Neural progenitor cell (in vitro differentiated cells): ENCODE measurements around the gene ANGPTL8. TPM values are rescaled to one million over a fixed set of nuclear protein-coding genes. Genes with fewer than 3 reads are reported as not detected.

Experiments used
- DNase-seq: peaks from one replicate; pipeline ENCODE4 v3.0.0-alpha.2; 2016; ENCODE audit warnings: low spot score
- H2AFZ ChIP-seq: fragments of 200-600 bp; sonication (generic); replicated peaks from 2 replicates; pipeline ENCODE4 v1.6.1; 2016; ENCODE audit warnings: antibody characterized with exemption
- H3F3A ChIP-seq: fragments of 200-600 bp; sonication (generic); 2 replicates; pipeline ENCODE4 v1.6.1; 2016; ENCODE audit warnings: antibody characterized with exemption, low read depth
- H3K27ac ChIP-seq: fragments of 200-600 bp; sonication (generic); 2 replicates; pipeline ENCODE4 v1.5.1; 2016; ENCODE audit warnings: mild to moderate bottlenecking
- H3K27me3 ChIP-seq: fragments of 200-600 bp; sonication (generic); 2 replicates; pipeline ENCODE4 v1.6.1; 2016; ENCODE audit warnings: mild to moderate bottlenecking, moderate library complexity
- H3K36me3 ChIP-seq: fragments of 200-600 bp; sonication (generic); 2 replicates; pipeline ENCODE4 v1.5.1; 2016
- H3K4me1 ChIP-seq: fragments of 200-600 bp; sonication (generic); 2 replicates; pipeline ENCODE4 v1.6.1; 2016; ENCODE audit warnings: mixed run types
- H3K4me2 ChIP-seq: fragments of 200-600 bp; sonication (generic); 2 replicates; pipeline ENCODE4 v1.6.1; 2016
- H3K4me3 ChIP-seq: fragments of 200-600 bp; sonication (generic); 2 replicates; pipeline ENCODE4 v1.5.1; 2016
- H3K79me2 ChIP-seq: fragments of 200-600 bp; sonication (generic); 2 replicates; pipeline ENCODE4 v1.6.1; 2016; ENCODE audit warnings: low read depth
- H3K9ac ChIP-seq: fragments of 200-600 bp; sonication (generic); 2 replicates; pipeline ENCODE4 v1.6.1; 2016
- H3K9me3 ChIP-seq: fragments of 200-600 bp; sonication (generic); 2 replicates; pipeline ENCODE4 v1.5.1; 2016; ENCODE audit warnings: low read depth
- H4K20me1 ChIP-seq: fragments of 200-600 bp; sonication (generic); 2 replicates; pipeline ENCODE4 v1.6.1; 2016; ENCODE audit warnings: low read depth
- H3K27ac Mint-ChIP-seq: 3 replicates; pipeline ENCODE4 v1.8.0; 2021; ENCODE audit warnings: mixed read lengths
- H3K27me3 Mint-ChIP-seq: 2 replicates; pipeline ENCODE4 v1.8.0; 2022; ENCODE audit warnings: low read depth, mild to moderate bottlenecking, inconsistent platforms, moderate library complexity, mixed read lengths; ENCODE audit not compliant: insufficient read depth
- H3K36me3 Mint-ChIP-seq: 3 replicates; pipeline ENCODE4 v1.8.0; 2021; ENCODE audit warnings: mixed read lengths
- H3K4me1 Mint-ChIP-seq: 3 replicates; pipeline ENCODE4 v1.8.0; 2021; ENCODE audit warnings: mixed read lengths
- H3K4me3 Mint-ChIP-seq: 3 replicates; pipeline ENCODE4 v1.8.0; 2021; ENCODE audit warnings: mild to moderate bottlenecking, moderate library complexity, mixed read lengths
- H3K9me3 Mint-ChIP-seq: 3 replicates; pipeline ENCODE4 v1.8.0; 2020; ENCODE audit warnings: mixed read lengths
- EZH2 ChIP-seq: fragments of 200-600 bp; sonication (generic); IDR thresholded peaks from 2 replicates; pipeline ENCODE4 v1.6.1; 2017; ENCODE audit warnings: antibody characterized with exemption, mild to moderate bottlenecking, moderate library complexity
- EZH2phosphoT487 ChIP-seq: fragments of 200-600 bp; sonication (generic); IDR thresholded peaks from 2 replicates; pipeline ENCODE4 v1.6.1; 2017; ENCODE audit warnings: antibody characterized with exemption
- total RNA-seq: library from RNA; depleted of rRNA; stranded (reverse); fragments of >200 nt; gene quantifications from 2 replicates; pipeline ENCODE4 v1.2.3, GENCODE V29; 2015; ENCODE audit warnings: low replicate concordance
- TF ChIP-seq, protein P1 (sequence below): fragments of 200-600 bp; sonication (generic); IDR thresholded peaks from 2 replicates; pipeline ENCODE4 v1.5.1; 2017; ENCODE audit warnings: antibody characterized with exemption, mild to moderate bottlenecking

ANGPTL8 gene
- total RNA-seq, 1 donor from 2014 or later, result not detected

DNA sequence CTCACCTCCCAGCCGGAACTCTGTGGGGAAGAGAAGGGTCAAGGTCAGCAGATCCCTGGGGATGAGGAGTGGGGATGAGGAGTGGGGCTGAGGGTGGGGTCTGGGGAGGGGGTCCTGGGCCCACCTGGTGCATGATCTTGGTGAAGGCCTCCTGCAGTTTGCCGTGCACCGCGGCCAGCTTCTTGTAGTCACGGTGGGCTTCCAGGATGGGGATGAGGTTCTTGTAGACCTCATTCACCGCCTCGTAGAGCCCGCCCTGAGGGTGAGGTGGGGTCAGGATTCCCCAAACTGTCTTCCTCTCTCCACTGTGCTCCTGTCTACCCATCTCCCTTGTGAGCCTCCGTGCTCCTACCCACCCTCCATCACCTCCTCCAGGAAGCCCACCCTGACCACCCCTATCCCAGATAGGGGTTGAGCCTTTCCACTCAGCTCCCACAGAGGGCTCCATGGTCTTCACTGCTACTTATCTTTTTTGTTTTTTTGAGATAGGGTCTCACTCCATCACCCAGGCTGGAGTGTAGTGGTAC is 35.3 kb upstream of the ANGPTL8 start:
- DNase-seq, result no peak
- H3K36me3 Mint-ChIP-seq, result no peaks in the 10 kb centered on the region
- no peaks in the 10 kb centered on the region for H4K20me1 ChIP-seq
- H3F3A ChIP-seq, result peaks cover under 1% of the 10 kb centered on the region
- no peaks in the 10 kb centered on the region for H3K9me3 Mint-ChIP-seq
- H3K27ac Mint-ChIP-seq, result no peak overlapping the region
- no peak overlapping the region for H3K4me3 Mint-ChIP-seq
- no peak overlapping the region for H3K9ac ChIP-seq
- no peaks in the 10 kb centered on the region for H3K36me3 ChIP-seq
- no peak overlapping the region for H3K4me3 ChIP-seq
- TF ChIP-seq EZH2phosphoT487, result no peak
- TF ChIP-seq, protein P1, sequence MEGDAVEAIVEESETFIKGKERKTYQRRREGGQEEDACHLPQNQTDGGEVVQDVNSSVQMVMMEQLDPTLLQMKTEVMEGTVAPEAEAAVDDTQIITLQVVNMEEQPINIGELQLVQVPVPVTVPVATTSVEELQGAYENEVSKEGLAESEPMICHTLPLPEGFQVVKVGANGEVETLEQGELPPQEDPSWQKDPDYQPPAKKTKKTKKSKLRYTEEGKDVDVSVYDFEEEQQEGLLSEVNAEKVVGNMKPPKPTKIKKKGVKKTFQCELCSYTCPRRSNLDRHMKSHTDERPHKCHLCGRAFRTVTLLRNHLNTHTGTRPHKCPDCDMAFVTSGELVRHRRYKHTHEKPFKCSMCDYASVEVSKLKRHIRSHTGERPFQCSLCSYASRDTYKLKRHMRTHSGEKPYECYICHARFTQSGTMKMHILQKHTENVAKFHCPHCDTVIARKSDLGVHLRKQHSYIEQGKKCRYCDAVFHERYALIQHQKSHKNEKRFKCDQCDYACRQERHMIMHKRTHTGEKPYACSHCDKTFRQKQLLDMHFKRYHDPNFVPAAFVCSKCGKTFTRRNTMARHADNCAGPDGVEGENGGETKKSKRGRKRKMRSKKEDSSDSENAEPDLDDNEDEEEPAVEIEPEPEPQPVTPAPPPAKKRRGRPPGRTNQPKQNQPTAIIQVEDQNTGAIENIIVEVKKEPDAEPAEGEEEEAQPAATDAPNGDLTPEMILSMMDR, result no peak
- no peak for TF ChIP-seq EZH2
- no peak overlapping the region for H3K27ac ChIP-seq
- H3K4me1 ChIP-seq, result no peaks in the 10 kb centered on the region
- no peaks in the 10 kb centered on the region for H3K4me1 Mint-ChIP-seq
- no peaks in the 10 kb centered on the region for H3K27me3 ChIP-seq
- H2AFZ ChIP-seq, result no peak overlapping the region
- no peak overlapping the region for H3K4me2 ChIP-seq
- H3K9me3 ChIP-seq, result no peaks in the 10 kb centered on the region
- no peaks in the 10 kb centered on the region for H3K79me2 ChIP-seq
- H3K27me3 Mint-ChIP-seq, result peaks cover 3% of the 10 kb centered on the region

DNA sequence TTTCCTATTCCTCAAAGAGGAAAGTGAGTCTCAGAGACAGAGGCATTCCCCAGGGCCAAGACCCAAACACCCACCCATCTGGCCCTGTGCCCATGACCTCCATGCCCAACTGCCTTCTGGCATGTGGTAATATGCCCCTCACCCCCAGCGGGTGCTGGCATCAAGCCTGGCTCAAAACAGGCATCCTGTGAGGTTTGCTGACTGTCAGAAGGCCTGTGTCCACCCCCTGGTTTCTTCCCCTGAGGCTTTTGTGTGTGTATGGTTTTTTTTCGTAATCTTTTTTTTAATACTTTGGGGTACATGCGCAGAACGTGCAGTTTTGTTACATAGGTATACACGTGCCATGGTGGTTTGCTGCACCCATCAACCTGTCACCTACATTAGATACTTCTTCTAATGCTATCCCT is 34.5 kb upstream of the ANGPTL8 start:
- Histone ChIP-seq H3F3A (no peaks in the 10 kb centered on the region), H3K4me1 (no peaks in the 10 kb centered on the region), H4K20me1 (no peaks in the 10 kb centered on the region), H2AFZ (no peak overlapping the region), H3K27me3 (no peaks in the 10 kb centered on the region), H3K27ac (no peak overlapping the region), H3K4me2 (no peak overlapping the region), H3K36me3 (no peaks in the 10 kb centered on the region), H3K9ac (no peak overlapping the region), H3K9me3 (no peaks in the 10 kb centered on the region), H3K4me3 (no peak overlapping the region), H3K79me2 (no peaks in the 10 kb centered on the region)
- no peaks in the 10 kb centered on the region for H3K4me1 Mint-ChIP-seq
- H3K27ac Mint-ChIP-seq, result no peak overlapping the region
- no peaks in the 10 kb centered on the region for H3K9me3 Mint-ChIP-seq
- H3K27me3 Mint-ChIP-seq, result peaks cover 3% of the 10 kb centered on the region
- H3K4me3 Mint-ChIP-seq, result no peak overlapping the region
- H3K36me3 Mint-ChIP-seq, result no peaks in the 10 kb centered on the region
- TF ChIP-seq, protein P1, result no peak
- TF ChIP-seq EZH2 (no peak), EZH2phosphoT487 (no peak)
- no peak for DNase-seq

DNA sequence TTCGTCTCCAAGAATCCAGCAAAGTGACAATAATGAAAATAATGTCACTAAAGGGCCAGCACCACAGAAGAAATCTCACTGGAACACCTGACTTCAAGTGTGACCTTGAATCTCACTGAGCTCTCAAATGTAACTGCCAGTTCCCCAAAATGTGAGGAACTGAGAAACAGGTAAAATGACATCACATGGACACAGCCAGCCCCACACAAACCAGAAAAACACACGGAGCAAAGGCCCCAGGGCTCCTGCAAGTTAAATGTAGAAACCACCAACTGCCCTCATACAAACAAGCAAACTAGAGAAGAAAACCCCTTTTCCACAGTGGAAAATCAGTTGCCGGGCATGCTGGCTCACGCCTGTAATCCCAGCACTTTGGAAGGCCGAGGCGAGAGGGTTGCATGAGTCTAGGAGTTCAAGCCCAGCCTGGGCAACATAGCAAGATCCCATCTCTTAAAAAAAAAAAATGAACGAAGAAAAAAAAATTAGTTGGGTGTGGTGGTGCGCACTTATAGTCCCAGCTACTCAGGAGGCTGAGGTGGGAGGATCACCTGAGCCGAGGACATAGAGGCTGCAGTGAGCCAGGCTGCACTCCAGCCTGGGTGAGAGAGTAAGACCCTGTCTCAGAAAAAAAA is 33.4 kb upstream of the ANGPTL8 start:
- Mint-ChIP-seq H3K36me3 (peaks cover 4% of the 10 kb centered on the region), H3K27ac (peak overlapping the region; percentile 43), H3K4me1 (no peaks in the 10 kb centered on the region), H3K27me3 (peaks cover 11% of the 10 kb centered on the region), H3K4me3 (no peak overlapping the region), H3K9me3 (no peaks in the 10 kb centered on the region)
- Histone ChIP-seq H3K27me3 (no peaks in the 10 kb centered on the region), H2AFZ (no peak overlapping the region), H3K9me3 (no peaks in the 10 kb centered on the region), H3K4me1 (no peaks in the 10 kb centered on the region), H3K79me2 (no peaks in the 10 kb centered on the region), H4K20me1 (no peaks in the 10 kb centered on the region), H3K4me3 (no peak overlapping the region), H3K36me3 (no peaks in the 10 kb centered on the region), H3K4me2 (no peak overlapping the region), H3F3A (no peaks in the 10 kb centered on the region), H3K9ac (no peak overlapping the region), H3K27ac (no peak overlapping the region)
- no peak for DNase-seq
- TF ChIP-seq, protein P1, result no peak
- TF ChIP-seq EZH2phosphoT487, result no peak
- TF ChIP-seq EZH2, result no peak
